Peyer's patch (tissue), 4 donors: ENCODE results near the gene FNDC7. TPM values are rescaled to one million over a fixed set of nuclear protein-coding genes. Genes with fewer than 3 reads are reported as not detected.

Experiments used
- DNase-seq, 3 donors: peaks; one replicate each; pipeline ENCODE4 v3.0.0-alpha.2; 2017 to 2019
- H3K27ac ChIP-seq, 4 donors: fragments of 200-600 bp; sonication (generic); one replicate each; pipeline ENCODE4 v1.5.1; 2016 to 2019
- H3K27me3 ChIP-seq, 2 donors: fragments of 200-600 bp; sonication (generic); one replicate each; pipeline ENCODE4 v1.5.1; 2019
- H3K36me3 ChIP-seq, 3 donors: fragments of 200-600 bp; sonication (generic); one replicate each; pipeline ENCODE4 v1.5.1; 2016 to 2019
- H3K4me1 ChIP-seq, 4 donors: fragments of 200-600 bp; sonication (generic); one replicate each; pipeline ENCODE4 v1.5.1; 2016 to 2019
- H3K4me3 ChIP-seq, 4 donors: fragments of 200-600 bp; sonication (generic); 1 replicate in 3 of 4; 2 replicates in 1 of 4; pipeline ENCODE4 v1.5.1; 2016 to 2019; ENCODE audit warnings: mild to moderate bottlenecking in 1 of 4
- H3K9me3 ChIP-seq, 4 donors: fragments of 200-600 bp; sonication (generic); one replicate each; pipeline ENCODE4 v1.5.1; 2016 to 2019; ENCODE audit warnings: mild to moderate bottlenecking in 1 of 4
- POLR2A ChIP-seq, 2 donors: fragments of 450-650 bp; IDR thresholded peaks; one replicate each; pipeline ENCODE4 v1.5.1; 2017; ENCODE audit warnings: antibody characterized with exemption in 2 of 2, mild to moderate bottlenecking in 2 of 2, moderate library complexity in 2 of 2
- total RNA-seq, 4 donors: library from RNA; depleted of rRNA; stranded (reverse); fragments of >200 nt; gene quantifications; one replicate each; pipeline ENCODE4 v1.1.0, GENCODE V29; 2016
- TF ChIP-seq, protein P1 (sequence below), 6 experiments: fragments of 450-650 bp in 4 of 6; fragments of 200-600 bp in 2 of 6; sonication (generic) in 1 of 6; IDR thresholded peaks; one replicate each; pipeline ENCODE4 v1.5.1; 2017 to 2019; ENCODE audit warnings: antibody characterized with exemption in 6 of 6, mild to moderate bottlenecking in 3 of 6, moderate library complexity in 1 of 6

The FNDC7 gene
- total RNA-seq, 4 donors from 2014 or later: not detected

DNA sequence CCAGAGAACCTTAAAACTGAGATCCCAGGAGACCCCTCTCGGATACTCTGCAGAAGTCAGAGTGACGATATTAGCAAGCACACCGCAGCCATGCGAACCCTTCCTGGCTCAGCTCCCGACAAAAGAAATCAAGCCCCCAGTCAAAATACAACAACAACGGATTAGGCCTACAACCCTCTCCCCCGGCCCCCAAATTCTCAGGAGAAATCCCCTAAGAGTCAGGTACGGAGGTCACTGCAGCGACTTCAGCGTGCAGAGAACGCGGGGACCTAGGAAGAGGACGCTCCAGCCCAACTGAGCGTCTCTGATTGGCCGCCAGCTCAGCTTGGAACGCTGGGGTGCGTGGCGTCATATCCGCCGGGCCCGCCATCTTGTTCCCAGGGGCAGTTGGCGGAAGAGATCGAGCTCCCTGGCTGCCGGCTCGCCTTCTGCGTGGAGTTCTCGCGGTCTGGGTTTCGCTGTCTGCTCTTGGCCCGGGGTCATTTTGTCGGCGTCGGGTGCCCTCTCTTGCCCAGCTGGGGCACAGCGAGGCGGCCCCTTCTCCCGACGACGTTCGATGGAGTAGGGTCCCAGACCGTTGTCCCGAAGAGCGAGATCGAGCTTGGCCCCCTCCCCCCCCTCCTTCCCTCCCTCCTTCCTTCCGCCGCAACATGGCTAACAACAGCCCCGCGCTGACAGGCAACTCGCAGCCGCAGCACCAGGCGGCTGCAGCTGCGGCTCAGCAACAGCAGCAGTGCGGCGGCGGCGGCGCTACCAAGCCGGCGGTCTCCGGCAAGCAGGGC, 20.6 kb upstream of the FNDC7 start, which contains the start of gene PRPF38B:
Gene PRPF38B (plus strand): TSS at position 369 of the 782 bp plus-strand sequence. CDS start 282 bp downstream, at position 651.
- no peaks in the 10 kb centered on the region for H3K27me3 ChIP-seq
- H3K4me3 ChIP-seq: peak within 1 kb of the TSS; percentile 61 to 92 (median 83)
- no peaks in the 10 kb centered on the region for H3K9me3 ChIP-seq
- TF ChIP-seq POLR2A (IDR thresholded peaks at IDR 0.05): peak; percentile 83 to 94
- TF ChIP-seq, protein P1, sequence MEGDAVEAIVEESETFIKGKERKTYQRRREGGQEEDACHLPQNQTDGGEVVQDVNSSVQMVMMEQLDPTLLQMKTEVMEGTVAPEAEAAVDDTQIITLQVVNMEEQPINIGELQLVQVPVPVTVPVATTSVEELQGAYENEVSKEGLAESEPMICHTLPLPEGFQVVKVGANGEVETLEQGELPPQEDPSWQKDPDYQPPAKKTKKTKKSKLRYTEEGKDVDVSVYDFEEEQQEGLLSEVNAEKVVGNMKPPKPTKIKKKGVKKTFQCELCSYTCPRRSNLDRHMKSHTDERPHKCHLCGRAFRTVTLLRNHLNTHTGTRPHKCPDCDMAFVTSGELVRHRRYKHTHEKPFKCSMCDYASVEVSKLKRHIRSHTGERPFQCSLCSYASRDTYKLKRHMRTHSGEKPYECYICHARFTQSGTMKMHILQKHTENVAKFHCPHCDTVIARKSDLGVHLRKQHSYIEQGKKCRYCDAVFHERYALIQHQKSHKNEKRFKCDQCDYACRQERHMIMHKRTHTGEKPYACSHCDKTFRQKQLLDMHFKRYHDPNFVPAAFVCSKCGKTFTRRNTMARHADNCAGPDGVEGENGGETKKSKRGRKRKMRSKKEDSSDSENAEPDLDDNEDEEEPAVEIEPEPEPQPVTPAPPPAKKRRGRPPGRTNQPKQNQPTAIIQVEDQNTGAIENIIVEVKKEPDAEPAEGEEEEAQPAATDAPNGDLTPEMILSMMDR (IDR thresholded peaks at IDR 0.05): no peak
- H3K27ac ChIP-seq: peak within 1 kb of the TSS; percentile 93 to 98 (median 96)
- DNase-seq: peak; percentile 95 to 98 (median 97)
- H3K36me3 ChIP-seq: peaks cover 0 to 17% (median 0%) of the 10 kb centered on the region in 3 donors
- peaks cover 0 to 16% (median 5%) of the 10 kb centered on the region in 4 donors for H3K4me1 ChIP-seq

DNA sequence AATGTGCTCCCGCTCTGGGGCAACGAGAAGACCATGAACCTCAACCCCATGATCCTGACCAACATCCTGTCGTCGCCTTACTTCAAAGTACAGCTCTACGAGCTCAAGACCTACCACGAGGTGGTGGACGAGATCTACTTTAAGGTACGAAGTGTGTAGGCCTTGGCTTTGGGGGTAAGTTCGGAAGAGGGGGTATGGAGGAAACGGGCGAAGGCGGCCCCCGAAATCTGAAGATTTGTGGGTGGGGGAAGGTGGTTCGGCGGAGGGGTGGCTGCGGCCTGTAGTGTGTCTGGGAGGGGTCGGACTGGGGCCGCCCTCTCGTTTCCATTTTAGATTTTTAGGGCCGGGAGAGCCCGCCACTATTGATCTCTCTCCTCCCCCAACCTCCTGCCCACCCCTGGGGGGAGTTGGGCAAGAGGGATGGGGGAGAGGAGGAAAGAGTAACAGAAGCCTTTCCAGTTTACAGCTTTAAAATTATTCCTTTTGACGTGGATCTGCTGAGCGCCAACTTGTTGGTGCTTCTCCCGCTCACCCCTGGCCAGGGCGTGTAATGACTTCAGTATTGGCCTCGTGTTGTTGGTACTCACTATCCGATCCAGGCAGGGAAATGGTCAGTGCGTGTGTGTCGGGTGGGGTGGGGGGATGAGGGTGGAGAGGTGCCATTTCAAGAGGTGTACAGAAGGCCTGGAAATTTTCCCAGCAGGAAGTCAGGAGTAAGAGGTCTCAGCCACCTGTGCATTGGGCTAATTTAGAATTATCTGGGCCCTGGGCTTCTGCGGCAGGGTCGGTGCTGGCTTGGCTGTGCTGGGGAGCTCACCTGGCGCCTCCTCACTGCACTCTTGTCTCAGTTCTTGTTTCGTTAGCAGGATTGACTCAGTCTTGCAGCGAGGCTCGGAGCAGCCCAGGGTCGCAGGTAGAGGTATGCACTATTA, 19.7 kb upstream of the FNDC7 start:
- H3K4me1 ChIP-seq: peaks cover 0 to 22% (median 5%) of the 10 kb centered on the region in 4 donors
- peak overlapping the region; percentile 61 to 92 (median 83) for H3K4me3 ChIP-seq
- H3K27ac ChIP-seq: peak overlapping the region; percentile 93 to 98 (median 96)
- peaks cover 0 to 26% (median 0%) of the 10 kb centered on the region in 3 donors for H3K36me3 ChIP-seq
- H3K9me3 ChIP-seq: no peaks in the 10 kb centered on the region
- TF ChIP-seq, protein P1 (IDR thresholded peaks at IDR 0.05): peak in 4 of 6 experiments; percentile 37 to 49 (median 42)
- TF ChIP-seq POLR2A (IDR thresholded peaks at IDR 0.05): no peak
- peak; percentile 59 to 90 (median 76) for DNase-seq
- no peaks in the 10 kb centered on the region for H3K27me3 ChIP-seq

DNA sequence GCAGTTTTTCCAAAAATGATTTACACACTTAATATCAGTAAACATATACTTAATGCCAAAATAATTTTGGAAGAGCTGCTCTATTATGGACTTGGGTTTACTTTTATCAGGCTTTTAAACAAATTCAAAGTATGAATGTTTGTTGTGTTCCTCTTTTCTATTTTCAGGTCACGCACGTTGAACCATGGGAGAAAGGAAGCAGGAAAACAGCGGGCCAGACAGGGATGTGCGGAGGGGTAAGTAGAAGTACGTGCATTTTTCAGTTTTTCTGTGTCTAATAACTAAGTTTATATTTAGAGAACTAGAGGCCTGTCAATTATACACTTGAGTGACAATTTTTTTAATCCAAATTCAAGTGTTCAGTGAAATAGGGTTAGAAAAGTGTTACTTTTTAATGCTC, 17.2 kb upstream of the FNDC7 start:
- Histone ChIP-seq H3K4me1 (peaks cover 0 to 23% (median 5%) of the 10 kb centered on the region in 4 donors), H3K27ac (no peak overlapping the region), H3K27me3 (no peaks in the 10 kb centered on the region), H3K36me3 (peaks cover 0 to 51% (median 0%) of the 10 kb centered on the region in 3 donors), H3K4me3 (no peak overlapping the region), H3K9me3 (no peaks in the 10 kb centered on the region)
- no peak for DNase-seq
- TF ChIP-seq, protein P1 (IDR thresholded peaks at IDR 0.05): no peak
- TF ChIP-seq POLR2A (IDR thresholded peaks at IDR 0.05): no peak

DNA sequence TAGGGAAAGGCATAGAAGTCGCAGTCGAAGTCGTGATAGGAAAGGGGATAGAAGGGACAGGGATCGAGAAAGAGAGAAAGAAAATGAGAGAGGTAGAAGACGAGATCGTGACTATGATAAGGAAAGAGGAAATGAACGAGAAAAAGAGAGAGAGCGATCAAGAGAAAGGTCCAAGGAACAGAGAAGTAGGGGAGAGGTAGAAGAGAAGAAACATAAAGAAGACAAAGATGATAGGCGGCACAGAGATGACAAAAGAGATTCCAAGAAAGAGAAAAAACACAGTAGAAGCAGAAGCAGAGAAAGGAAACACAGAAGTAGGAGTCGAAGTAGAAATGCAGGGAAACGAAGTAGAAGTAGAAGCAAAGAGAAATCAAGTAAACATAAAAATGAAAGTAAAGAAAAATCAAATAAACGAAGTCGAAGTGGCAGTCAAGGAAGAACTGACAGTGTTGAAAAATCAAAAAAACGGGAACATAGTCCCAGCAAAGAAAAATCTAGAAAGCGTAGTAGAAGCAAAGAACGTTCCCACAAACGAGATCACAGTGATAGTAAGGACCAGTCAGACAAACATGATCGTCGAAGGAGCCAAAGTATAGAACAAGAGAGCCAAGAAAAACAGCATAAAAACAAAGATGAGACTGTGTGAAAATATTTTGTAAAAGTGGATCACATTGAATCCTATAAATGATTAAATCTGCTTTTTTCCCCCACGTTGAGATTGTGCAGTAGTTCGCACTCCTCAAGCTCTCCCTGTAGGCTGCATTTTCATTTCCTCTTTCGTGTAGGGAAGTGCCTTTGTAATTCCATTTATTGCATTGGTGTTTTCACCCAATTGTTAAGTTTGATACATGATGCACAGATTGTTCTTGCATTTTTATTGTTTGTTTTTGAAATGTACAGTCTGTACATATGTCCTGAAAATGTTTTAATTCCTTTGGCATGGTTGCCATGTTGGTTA, 13.1 kb upstream of the FNDC7 start:
- Histone ChIP-seq H3K4me3 (no peak overlapping the region), H3K27me3 (no peaks in the 10 kb centered on the region), H3K27ac (peak overlapping the region in 1 of 4 donors; percentile 21), H3K9me3 (no peaks in the 10 kb centered on the region), H3K4me1 (peaks cover 0 to 27% (median 3%) of the 10 kb centered on the region in 4 donors), H3K36me3 (peaks cover 0 to 57% (median 0%) of the 10 kb centered on the region in 3 donors)
- TF ChIP-seq, protein P1 (IDR thresholded peaks at IDR 0.05): no peak
- TF ChIP-seq POLR2A (IDR thresholded peaks at IDR 0.05): no peak
- no peak for DNase-seq
